OCI-LY7 (cell line): ENCODE data around the gene TNFAIP3. TPM values are rescaled to one million over a fixed set of nuclear protein-coding genes. Genes with fewer than 3 reads are reported as not detected.

ENCODE experiments used
- BruUV-seq: library from RNA; stranded (reverse); fragments of 400-500 nt; replicated peaks from 2 replicates; lab custom pipeline; 2021; lab: Mats Ljungman, UMichigan
- CTCF ChIA-PET: fragments of 300-600 bp; sonication (Branson Sonifier 250); formaldehyde crosslinking; loops from one replicate; lab custom pipeline; 2022; ENCODE audit warnings: antibody characterized with exemption; ENCODE audit not compliant: unreplicated experiment; lab: Charles Lee
- POLR2A ChIA-PET: fragments of 300-600 bp; sonication (Branson Sonifier 250); formaldehyde crosslinking; loops from one replicate; lab custom pipeline; 2022; ENCODE audit warnings: antibody characterized with exemption; lab: Charles Lee
- DNase-seq: peaks from one replicate; pipeline ENCODE4 v3.0.0-alpha.2; 2015; ENCODE audit warnings: low spot score
- H2AFZ ChIP-seq: fragments of 200-600 bp; sonication (generic), shearing (Covaris generic); 2 replicates; pipeline ENCODE4 v1.6.1; 2014; ENCODE audit warnings: mild to moderate bottlenecking, antibody characterized with exemption, low read length, moderate library complexity
- H3K27ac ChIP-seq: fragments of 200-600 bp; sonication (generic); 2 replicates; pipeline ENCODE4 v1.5.1; 2014; ENCODE audit warnings: mixed run types, low read depth, mild to moderate bottlenecking, moderate library complexity, low read length, inconsistent platforms; ENCODE audit not compliant: poor library complexity, severe bottlenecking
- H3K36me3 ChIP-seq: fragments of 200-600 bp; sonication (generic); 2 replicates; pipeline ENCODE4 v1.6.1; 2014; ENCODE audit warnings: mild to moderate bottlenecking, antibody characterized with exemption, low read length, moderate library complexity, mixed read lengths; ENCODE audit not compliant: insufficient read depth
- H3K4me1 ChIP-seq: fragments of 200-600 bp; sonication (generic); 2 replicates; pipeline ENCODE4 v1.5.1; 2014; ENCODE audit warnings: mild to moderate bottlenecking, low read length; ENCODE audit not compliant: insufficient read depth, poor library complexity, severe bottlenecking
- H3K4me2 ChIP-seq: fragments of 200-600 bp; sonication (generic); 2 replicates; pipeline ENCODE4 v1.6.1; 2014; ENCODE audit warnings: mild to moderate bottlenecking, low read length
- H3K4me3 ChIP-seq: fragments of 200-600 bp; sonication (generic); 2 replicates; pipeline ENCODE4 v1.5.1; 2014; ENCODE audit warnings: mild to moderate bottlenecking, low read depth, low read length; ENCODE audit not compliant: poor library complexity, severe bottlenecking
- H3K79me2 ChIP-seq: fragments of 200-600 bp; sonication (generic); 2 replicates; pipeline ENCODE4 v1.6.1; 2016; ENCODE audit warnings: low read depth, mild to moderate bottlenecking, low read length, moderate library complexity, mixed read lengths; ENCODE audit not compliant: insufficient read depth
- H3K9me2 ChIP-seq: fragments of 200-600 bp; sonication (generic); 2 replicates; pipeline ENCODE4 v1.6.1; 2016; ENCODE audit warnings: mild to moderate bottlenecking, low read length, mixed read lengths; ENCODE audit not compliant: insufficient read depth
- H3K9me3 ChIP-seq: fragments of 200-600 bp; sonication (generic); 2 replicates; pipeline ENCODE4 v1.6.1; 2014; ENCODE audit warnings: mild to moderate bottlenecking, mixed run types, low read length, mixed read lengths
- H4K20me1 ChIP-seq: fragments of 200-600 bp; sonication (generic); 2 replicates; pipeline ENCODE4 v1.6.1; 2014; ENCODE audit warnings: mild to moderate bottlenecking, antibody characterized with exemption, low read length, moderate library complexity, mixed read lengths; ENCODE audit not compliant: insufficient read depth
- EZH2phosphoT487 ChIP-seq: fragments of 200-600 bp; sonication (generic); IDR thresholded peaks from 2 replicates; pipeline ENCODE4 v1.6.1; 2018; ENCODE audit warnings: low read depth, borderline replicate concordance, mild to moderate bottlenecking, mixed run types, antibody characterized with exemption, low read length, moderate library complexity, mixed read lengths
- intact Hi-C: fragments of 100-400 bp; cut with micrococcal nuclease; formaldehyde crosslinking; loops from one replicate; pipeline ENCODE4 v1.10.0; 2022; ENCODE audit not compliant: unreplicated experiment
- total RNA-seq, 2 experiments: library from RNA; depleted of rRNA in 1 of 2; stranded (reverse); fragments of >200 nt in 1 of 2; shearing (Covaris generic) in 1 of 2; gene quantifications; 2 replicates each; pipeline ENCODE4 v1.2.3, GENCODE V29; 2014 to 2022
- TF ChIP-seq, protein P1 (sequence below): fragments of 200-600 bp; sonication (generic); conservative IDR thresholded peaks from 2 replicates; pipeline ENCODE4 v1.5.1; 2014; ENCODE audit warnings: mild to moderate bottlenecking, antibody characterized with exemption, low read length, moderate library complexity, mixed read lengths

Gene TNFAIP3
- total RNA-seq, 2 experiments from 2014 or later = 8.8 to 28.3 TPM

DNA sequence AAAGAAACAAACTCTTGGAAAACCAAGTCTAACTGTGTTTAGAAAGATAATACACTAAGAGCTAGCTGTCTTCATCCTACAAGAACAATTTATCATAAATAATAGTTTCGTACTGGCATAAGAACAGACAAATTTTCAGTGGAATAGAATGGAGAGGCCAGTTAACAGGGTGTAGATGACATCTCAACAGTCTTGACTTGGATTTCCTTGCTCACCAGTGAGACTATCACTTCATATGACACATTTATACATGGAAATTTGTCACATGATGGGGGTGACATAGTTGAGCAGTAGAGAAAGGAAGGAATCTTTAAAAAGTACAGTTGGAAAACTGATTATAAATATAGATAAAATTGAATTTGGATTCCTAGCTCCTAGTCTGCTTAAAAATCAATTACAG, 35.6 kb downstream of the TNFAIP3 start:
- H3K36me3 ChIP-seq = no peaks in the 10 kb centered on the region
- no peak for DNase-seq
- no peaks in the 10 kb centered on the region for H4K20me1 ChIP-seq
- BruUV-seq = no TSS peak
- no peak overlapping the region for H3K4me2 ChIP-seq
- peaks cover 16% of the 10 kb centered on the region for H3K4me1 ChIP-seq
- POLR2A ChIA-PET = interaction anchor here (0.5 to 1.9 kb wide), 8 partner anchors 9 to 79 kb away, joined by 3 to 7 read pairs (median 4); no protein-coding TSS in a partner anchor
- H3K4me3 ChIP-seq = no peak overlapping the region
- no peak overlapping the region for H3K27ac ChIP-seq
- no peaks in the 10 kb centered on the region for H3K9me2 ChIP-seq
- H2AFZ ChIP-seq = no peak overlapping the region
- TF ChIP-seq, protein P1, sequence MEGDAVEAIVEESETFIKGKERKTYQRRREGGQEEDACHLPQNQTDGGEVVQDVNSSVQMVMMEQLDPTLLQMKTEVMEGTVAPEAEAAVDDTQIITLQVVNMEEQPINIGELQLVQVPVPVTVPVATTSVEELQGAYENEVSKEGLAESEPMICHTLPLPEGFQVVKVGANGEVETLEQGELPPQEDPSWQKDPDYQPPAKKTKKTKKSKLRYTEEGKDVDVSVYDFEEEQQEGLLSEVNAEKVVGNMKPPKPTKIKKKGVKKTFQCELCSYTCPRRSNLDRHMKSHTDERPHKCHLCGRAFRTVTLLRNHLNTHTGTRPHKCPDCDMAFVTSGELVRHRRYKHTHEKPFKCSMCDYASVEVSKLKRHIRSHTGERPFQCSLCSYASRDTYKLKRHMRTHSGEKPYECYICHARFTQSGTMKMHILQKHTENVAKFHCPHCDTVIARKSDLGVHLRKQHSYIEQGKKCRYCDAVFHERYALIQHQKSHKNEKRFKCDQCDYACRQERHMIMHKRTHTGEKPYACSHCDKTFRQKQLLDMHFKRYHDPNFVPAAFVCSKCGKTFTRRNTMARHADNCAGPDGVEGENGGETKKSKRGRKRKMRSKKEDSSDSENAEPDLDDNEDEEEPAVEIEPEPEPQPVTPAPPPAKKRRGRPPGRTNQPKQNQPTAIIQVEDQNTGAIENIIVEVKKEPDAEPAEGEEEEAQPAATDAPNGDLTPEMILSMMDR = no peak
- TF ChIP-seq EZH2phosphoT487 = no peak
- CTCF ChIA-PET = no interaction called here
- intact Hi-C loops = no loop called here
- H3K79me2 ChIP-seq = no peaks in the 10 kb centered on the region
- H3K9me3 ChIP-seq = no peaks in the 10 kb centered on the region

DNA sequence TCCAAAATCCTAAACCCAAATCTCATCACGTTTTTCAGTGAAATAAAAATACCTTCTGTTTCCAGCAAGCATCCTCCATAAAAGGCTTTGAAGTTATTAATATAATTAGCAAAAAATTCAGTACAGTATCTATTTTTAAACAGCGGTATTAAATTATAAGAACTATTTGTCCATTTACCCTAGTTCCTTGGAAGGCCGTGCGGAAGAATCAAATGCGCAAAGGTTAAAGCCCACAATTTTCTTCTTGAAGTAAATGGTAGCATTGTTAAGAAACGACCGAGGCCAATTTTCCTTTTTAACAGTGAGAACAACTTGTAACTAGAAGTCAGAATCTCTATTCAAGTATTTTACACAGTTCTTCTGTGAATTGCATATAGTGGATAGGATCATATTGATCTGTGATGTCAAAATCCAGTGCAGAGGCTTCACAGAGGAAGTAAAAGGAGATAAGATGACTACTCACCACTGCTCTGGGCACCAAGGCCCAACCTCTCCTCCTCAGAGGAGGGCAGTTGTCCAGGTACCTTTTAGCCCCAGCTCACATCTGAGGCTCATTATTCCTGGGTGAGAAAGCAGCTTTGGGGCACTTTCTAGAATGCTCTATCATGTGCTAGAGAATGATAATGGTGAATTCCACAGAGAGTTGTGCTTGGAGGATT, 36.3 kb downstream of the TNFAIP3 start:
- no peak overlapping the region for H3K27ac ChIP-seq
- ChIA-PET CTCF (no interaction called here), POLR2A (interaction anchor here (0.9 to 1.9 kb wide), 4 partner anchors 15 to 42 kb away, joined by 3 to 7 read pairs (median 4); no protein-coding TSS in a partner anchor)
- no TSS peak for BruUV-seq
- no peak overlapping the region for H3K4me3 ChIP-seq
- no peak overlapping the region for H3K4me2 ChIP-seq
- H3K9me3 ChIP-seq = no peaks in the 10 kb centered on the region
- intact Hi-C loops = no loop called here
- H4K20me1 ChIP-seq = no peaks in the 10 kb centered on the region
- peaks cover 16% of the 10 kb centered on the region for H3K4me1 ChIP-seq
- no peaks in the 10 kb centered on the region for H3K36me3 ChIP-seq
- H2AFZ ChIP-seq = no peak overlapping the region
- no peak for DNase-seq
- H3K79me2 ChIP-seq = no peaks in the 10 kb centered on the region
- no peaks in the 10 kb centered on the region for H3K9me2 ChIP-seq
- TF ChIP-seq EZH2phosphoT487 = no peak
- TF ChIP-seq, protein P1 = no peak
